Measurements from ENCODE around the gene LACTBL1.
"Not testable (repeated sequence)": the region's sequence is repeated elsewhere in the genome, so short reads cannot be mapped to it uniquely, and the experiment has no call there.

The LACTBL1 gene

DNA sequence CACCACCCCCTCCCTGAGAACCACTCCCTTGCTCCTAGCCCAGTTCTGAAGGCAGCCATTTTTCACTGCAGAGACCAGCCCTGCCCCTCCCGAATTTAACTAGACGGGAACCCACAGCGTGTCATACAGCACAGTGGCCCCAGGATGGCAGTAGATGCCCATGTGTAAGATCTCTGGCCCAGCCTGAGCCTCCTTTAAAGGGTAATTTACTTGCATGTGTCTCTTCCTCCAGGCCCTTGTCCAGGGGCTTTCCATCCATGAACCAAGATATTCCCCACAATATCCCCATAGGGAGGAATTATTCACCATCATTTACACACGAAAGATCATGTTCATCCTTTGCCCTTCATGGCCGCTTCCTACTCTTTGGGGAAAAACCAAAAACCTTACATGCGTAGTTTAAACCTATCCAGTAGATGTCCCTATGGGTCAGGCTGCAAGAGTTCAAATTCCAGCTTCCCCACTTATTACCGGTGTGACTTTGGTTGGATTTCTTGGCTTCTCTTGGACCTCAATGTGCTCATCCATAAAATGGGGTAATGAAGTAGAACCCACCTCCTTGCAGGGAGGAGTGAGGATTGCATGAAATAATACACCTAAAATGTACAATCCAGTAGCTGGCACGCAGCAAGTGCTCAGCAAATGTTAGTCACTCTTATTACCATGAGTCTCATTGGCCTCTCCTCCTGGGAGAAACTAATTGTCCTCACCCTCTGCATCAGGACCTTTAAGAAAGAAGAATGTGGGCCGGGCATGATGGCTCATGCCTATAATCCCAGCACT, 4.0 kb upstream of the LACTBL1 start:
- peak; percentile 93 for DNase-seq (ENCODE audit: low read depth, low spot score)

DNA sequence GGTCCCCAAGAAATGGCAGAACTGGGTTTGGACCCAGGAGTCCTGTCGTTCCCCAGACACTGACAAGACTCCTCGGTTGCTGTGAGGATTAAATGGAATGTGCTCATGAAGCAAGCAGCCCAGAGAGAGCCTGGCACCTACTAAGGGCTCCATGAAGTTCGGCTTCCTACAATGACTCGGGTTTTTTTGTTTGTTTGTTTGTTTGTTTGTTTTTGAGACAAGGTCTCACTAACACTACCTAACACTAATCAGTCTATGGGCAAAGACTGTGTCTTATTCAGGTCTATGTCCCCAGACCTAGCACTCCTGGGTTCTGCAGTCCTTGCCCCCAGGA, 3.4 kb upstream of the LACTBL1 start:
- no peak for DNase-seq (ENCODE audit: low read depth, low spot score)

DNA sequence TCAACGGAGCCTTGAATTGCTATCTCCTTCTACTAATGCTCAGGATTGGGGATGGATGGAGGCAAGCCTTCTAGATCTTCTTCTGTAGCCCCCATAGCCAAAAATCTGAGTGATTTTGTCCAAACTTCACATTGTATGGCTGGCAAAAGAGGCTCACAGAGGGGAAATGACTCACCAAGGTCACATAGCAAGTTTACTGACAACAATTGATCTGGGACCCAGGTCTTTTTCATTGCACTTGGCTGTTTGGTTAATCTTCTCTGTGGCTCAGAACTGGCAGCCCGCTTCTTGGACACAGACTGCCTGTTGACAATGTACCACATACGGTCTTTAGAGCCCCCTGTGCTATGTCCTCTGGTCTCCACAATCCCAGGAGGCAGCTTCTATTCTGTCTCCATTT, 3.0 kb upstream of the LACTBL1 start:
- DNase-seq (ENCODE audit: low read depth, low spot score), result no peak

DNA sequence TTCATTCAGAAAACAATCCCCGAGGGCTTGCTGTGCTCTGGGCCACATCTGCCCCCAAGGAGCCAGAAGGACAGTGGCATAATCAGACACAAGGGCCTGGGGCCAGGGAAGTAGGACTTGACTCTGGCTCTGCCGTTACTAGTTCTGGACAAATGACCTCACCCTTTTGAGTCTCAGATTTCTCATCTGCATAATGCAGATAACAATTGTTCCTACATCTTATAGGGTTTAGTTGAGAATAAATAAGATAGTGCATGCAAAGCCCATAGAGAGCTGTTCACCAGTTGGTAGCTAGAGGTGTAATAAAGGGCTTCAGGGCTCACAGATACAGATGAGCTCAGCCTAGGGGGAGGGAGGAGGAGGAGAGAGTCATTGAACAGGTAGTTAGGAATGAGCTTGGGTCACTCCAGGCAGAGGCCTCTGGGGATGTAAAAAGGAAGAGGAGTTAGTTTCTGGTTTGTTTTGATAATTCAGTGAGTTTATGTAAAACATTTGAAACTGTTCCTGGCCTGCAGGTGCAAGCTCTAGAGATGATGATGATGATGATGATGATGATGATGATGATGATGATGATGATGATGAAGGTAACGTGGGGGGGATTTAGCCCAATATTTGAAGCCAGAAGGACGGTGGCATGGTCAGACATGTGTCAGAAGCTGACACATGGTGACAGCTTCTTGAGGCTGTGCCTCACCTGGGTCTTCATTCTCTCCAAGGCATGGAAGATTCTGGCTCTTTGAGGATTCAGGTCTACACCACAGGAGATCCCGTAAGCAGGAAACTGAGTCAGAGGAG, 858 bp downstream of the LACTBL1 start:
- DNase-seq (ENCODE audit: low read depth, low spot score), result peak; percentile 26

DNA sequence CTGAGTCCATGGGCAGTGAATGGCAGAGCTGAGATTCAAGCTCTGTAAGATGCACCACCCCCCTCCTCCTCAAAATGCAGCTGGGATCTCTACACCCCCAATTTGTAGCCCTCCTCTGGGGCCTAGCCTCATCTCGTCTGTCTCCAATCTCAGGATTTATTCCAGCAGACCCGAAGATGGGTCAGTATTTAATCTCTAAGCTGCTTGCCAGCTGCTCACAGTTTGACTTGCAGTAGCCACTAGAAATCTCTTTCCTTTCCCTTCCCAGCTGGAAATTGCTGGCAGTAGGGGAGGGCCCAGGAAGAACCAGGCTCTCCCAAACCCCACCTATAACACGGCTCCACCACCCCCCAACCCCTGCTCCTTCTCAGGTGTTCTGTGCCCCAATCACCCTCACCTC, 1.5 kb downstream of the LACTBL1 start:
- DNase-seq (ENCODE audit: low read depth, low spot score), result no peak

DNA sequence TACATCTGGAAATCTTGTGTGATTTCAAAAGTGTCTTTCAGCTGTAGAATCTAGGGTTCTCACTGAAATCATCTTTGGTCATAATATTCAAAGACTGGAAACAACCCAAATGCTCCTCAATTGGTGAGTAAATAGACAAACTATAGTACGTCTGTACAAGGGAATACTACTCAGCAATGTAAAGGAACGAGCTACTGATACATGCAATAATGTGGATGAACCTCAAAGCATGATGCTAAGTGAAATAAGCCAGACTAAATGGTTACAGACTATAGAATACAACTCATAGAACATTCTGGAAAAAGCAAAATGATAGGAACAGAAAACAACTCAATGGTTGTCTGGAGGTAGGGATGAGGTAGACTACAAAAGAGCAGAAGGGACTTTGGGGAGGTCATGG, 2.6 kb downstream of the LACTBL1 start:
- DNase-seq (ENCODE audit: low read depth, low spot score), result no peak

DNA sequence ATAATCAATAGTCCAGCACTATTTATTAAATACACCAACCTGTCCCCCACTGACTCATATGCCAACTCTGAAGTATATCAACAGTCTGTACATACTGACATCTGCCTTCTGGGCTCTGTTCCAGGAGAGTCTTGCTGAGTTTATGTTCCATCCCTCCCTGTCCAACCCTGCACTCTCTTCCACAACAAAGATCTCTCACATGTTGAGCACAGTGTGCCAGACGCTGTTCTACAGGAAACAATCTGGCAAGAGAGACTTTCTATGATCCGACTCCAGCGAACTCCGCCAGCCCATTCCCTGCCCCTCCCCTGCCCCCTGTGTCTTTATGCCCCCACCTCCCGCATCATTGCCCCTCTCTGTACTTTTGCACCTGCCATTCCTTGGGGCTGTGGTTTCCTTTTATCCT, 3.4 kb downstream of the LACTBL1 start:
- DNase-seq (ENCODE audit: low read depth, low spot score), result peak; percentile 53

DNA sequence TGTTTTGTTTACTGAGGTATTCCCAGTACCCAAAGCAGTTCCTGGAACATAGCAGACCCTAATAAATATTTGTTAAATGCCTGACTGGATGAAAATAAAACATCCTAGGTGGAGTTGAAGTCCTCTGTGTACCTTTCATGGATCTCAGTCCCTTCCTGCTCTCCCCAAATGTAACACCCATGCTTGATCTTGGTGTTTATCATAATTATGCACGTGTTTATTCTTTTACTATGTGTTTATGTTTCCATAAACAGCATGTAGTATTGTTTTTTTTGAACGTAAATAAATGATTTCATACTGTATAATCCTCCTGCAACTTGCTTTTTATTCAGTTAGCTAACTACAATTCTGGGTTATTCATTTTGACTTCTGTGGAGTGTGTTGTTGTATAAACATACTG, 4.8 kb downstream of the LACTBL1 start:
- no peak for DNase-seq (ENCODE audit: low read depth, low spot score)

DNA sequence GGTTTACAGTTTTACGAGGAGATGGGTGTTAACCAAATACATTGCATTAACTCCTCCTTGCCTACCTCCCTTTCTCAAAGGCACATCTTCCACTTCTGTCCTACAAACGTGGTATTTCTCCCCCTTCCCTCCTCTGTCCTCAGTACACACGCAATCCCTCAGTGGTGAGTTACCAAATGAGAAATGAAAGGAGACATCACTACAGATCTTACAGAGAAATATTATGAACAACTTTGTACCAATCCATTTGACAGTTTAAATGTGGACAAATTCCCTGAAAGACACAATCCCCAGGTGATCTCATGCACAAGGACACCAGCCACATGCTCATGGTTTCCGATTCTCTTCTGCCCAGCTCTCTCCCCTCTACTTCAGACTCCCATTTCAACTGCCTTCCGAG, 6.4 kb downstream of the LACTBL1 start:
- DNase-seq (ENCODE audit: low read depth, low spot score), result no peak

DNA sequence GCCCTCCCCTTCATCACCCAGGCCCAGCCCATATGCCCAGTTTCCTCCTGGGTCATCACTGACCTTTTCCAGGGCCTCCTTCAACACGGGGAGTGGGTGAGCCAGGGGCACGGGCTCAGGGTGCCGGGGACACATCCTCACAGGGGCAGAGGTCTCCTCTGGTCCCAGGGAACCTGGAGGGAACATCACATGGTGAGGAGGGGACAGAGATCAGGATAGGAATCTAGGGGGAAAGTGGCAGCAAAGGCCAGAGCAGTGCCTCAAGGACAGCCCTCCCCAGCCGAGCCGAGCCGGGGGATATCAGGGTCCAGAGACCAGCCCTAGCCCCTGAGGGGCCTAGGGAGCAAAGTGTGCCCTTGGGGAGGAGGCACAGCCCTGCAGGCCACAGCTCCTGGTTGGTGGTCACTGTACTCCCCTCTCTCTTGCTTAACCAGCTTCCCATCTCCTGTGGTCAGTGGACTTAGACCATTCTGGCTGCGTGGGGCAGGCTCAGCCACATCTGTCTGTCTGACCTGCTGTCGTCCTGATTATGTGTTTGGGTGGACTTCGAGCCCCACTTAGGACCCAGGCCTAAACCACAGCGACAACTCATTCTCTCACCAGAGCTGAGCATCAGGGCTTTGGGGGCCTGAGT, 9.5 kb downstream of the LACTBL1 start:
- DNase-seq (ENCODE audit: low read depth, low spot score), result no peak

DNA sequence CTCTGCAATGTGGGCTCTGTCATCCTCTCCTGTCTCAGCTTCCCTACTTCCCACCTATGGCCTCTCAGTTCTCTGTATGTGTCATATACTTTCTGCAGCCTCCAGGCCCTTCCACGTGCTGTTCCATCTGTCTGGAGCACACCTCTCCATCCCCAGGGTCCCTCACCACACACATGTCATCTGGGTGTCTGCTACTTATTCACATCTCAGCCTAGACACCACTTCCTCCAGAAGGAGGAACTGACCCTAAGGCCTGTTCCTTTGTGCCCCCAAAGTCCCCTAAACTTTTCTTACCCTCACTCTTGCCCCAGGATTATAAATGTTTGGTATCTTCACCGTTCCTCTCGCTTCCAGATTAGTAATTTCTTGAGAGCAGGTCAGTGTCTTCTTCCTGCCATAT, 10.1 kb downstream of the LACTBL1 start:
- DNase-seq (ENCODE audit: low read depth, low spot score), result no peak

DNA sequence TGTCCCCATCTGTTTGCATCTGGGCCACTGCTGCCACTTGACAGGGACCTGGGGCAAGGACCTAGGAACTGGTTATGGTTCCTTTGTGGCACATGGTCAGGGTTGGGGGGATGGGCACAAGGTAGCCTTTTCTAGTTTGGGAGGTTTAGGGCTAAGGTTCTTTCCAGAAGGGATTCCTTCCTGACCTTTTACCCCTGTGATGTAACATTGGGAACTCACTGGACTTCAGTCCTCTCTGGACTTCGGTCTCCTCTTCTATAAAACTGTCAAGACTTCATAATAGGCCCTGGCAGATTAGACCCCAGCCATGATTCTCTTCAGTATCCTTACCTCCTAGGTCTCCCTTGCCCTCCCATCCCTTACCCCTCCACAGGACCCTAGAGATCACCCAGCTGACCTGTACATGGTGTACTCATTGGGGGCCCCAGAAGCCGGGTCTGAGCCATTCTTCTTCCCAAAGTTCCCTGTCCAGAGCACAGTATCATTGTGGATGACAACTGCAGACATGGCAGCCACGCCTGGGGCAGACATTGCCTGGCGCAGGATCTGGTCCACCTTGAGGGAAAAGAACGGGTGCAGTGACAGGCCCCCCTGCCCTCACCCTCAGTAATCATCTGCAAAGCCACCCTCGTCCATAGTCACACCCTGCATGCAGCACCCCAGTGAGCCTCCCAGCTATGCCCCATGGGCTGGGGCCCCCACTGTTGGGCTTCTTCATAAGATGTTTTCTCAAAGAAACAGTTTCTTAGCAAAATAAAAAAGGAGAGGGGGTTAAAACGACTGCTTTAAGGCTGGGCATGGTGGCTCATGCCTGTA, 12.9 kb downstream of the LACTBL1 start:
- DNase-seq (ENCODE audit: low read depth, low spot score), result no peak

DNA sequence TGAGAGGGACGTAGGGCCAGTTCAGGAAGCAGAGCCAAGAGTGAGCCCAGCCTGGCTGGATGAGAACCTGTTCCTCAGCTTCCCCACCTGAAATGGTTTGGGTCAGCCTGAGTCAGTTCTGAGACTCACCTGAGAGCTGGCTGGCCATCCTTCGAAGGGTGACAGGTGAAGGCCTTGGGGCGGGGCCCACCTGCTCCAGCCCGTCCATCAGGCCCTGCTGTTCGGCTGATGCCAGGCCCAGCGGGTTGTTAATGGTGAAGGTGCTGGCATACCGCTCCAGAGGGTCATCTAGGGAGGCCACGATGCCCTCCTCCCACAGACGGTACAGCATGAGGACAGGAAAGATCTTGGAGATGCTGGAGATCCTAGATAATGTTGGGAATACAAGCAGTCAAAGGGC, 14.1 kb downstream of the LACTBL1 start:
- no peak for DNase-seq (ENCODE audit: low read depth, low spot score)

DNA sequence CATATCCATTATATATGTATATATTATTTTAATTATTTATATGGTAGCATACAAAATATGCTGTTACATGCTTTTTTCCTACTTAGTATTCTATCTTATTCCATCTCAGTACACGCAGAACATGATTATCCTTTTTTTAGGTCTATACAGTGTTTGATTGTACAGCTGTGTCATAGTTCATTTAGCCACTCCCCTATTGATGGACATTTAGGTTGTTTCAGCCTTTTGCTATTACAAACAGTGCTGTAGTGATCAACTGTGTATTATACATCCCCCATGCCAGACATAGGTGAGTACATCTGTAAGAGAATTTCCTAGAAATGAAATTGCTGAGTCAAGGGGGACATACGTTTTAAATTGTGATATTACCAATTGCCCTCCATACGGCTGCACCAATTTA, 15.6 kb downstream of the LACTBL1 start:
- no peak for DNase-seq (ENCODE audit: low read depth, low spot score)

DNA sequence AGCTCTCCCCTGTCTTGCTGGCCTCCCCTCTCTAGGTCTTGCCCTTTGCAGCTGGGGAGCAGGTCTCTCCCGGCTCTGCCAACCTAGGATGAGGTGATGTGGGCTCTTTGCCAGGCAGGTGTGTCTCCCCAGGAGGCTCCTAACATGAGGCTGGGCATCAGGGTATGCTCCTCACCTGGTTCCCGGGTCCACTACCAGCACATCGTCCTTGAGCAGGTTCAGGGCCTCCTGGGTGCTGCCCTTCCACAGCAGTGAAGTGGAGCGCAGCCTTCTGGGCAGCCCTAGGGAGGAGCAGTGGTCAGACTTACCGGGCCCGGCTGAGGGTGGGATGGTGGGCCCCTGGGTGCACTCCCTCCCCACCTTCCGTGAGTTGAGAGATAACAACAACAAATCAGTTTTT, 17.5 kb downstream of the LACTBL1 start:
- DNase-seq (ENCODE audit: low read depth, low spot score), result no peak

DNA sequence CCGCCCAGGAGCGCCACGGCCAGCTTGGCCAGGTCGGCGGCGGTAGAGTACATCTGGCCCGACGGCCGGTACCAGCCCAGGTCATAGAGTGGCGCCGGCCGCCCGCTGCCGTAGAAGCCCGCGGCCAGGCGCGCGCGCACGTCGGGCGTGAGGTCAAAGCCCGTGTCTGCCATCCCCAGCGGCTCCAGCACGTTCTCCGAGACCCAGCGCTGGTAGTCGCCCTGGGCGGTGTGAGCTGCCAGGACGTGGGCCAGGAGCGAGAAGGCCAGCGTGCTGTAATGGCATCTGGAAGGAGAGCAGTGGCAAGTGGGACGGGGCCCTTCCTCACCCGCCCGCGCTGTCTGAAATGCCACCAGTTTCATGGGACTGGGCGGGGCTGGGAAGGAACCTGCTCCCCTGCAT, 18.9 kb downstream of the LACTBL1 start:
- no peak for DNase-seq (ENCODE audit: low read depth, low spot score)

DNA sequence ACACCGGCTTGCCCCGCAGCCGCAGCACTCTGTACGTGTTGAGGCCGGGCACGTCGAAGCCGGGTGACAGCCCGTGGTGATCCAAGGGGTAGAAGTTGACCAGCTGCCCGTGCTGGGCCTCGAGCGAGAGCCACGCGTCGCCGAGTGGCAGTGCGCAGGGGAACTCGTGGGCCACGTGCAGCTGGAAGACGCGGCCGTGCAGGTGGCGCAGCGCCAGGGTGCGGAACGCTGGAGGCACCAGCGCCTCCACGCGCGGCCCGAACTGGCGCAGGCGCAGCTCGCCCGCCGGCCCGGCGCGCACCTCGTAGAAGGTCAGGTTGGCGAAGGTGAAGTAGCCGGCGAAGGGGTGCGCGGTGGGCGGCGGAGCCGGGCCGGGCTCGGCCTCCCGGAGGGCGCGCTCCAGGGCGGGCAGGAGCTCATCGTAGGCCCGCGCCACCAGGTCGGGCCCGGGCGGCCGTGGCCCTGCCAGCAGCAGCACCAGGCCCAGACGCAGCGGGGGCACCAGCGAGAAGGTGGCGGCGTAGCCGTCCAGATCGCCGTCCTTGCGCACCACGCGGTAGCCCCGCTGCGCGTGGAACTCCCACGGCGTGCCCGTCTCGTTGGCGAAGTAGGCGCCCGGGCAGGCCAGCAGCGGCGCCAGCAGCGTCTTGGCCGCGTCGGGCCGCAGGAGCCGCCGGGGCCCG, 19.5 kb downstream of the LACTBL1 start:
- DNase-seq (ENCODE audit: low read depth, low spot score), result peak; percentile 26

DNA sequence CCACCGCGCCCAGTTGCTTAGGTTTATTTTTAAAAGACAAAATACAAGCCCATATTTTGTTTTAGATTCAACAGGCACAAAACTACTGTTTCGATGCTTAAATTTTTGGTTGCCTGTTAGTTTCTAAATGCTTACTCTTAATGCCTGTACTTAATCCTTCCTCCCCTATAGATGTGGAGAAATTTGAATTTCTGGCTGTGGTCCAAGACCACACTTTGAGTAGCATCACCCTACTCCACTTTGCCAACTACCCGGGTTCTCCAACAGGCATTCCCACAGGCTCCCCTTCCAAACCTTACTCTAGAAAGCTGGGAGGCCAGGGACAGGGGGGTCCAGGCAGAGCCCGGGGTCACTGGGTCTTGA, 20.0 kb downstream of the LACTBL1 start:
- DNase-seq (ENCODE audit: low read depth, low spot score), result no peak

DNA sequence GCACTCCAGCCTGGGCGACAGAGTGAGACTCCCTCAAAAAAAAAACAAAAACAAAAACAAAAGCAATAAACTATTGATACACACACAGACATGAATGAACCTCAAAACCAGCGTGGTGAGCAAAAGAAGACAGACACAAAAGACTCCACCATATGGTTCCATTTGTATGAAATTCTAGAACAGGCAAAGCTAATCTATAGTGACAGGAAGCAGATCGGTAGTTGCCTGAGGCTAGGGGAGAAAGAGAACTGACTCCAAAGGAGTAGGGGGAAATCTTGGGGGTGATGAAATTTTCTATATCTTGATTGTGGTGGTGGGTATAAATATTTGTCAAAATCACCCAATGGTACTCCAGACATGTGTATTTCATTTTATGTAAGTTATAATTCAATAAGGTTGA, 20.9 kb downstream of the LACTBL1 start:
- no peak for DNase-seq (ENCODE audit: low read depth, low spot score)

DNA sequence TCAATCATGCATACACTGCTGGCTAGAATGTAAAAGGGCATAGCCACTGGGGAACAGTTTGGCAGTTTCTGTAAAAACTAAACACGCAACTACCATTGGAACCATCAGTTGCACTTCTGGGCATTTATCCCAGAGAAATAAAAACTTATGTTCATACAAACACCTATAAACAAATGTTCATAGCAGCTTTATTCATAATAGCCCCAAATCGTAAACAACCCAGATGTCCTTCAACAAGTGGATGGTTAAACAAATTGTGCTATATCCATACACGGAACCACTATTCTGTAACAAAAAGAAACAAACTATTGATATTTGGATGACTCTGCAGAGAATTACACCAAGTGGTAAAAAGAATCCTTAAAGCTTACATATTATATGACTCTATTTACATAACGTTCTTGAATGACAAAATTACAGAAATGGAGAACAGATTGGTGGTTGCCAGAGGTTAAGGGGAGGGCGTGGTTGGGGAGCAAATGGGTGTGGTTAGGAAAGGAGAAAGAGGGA, 22.8 kb downstream of the LACTBL1 start:
- no peak for DNase-seq (ENCODE audit: low read depth, low spot score)

DNA sequence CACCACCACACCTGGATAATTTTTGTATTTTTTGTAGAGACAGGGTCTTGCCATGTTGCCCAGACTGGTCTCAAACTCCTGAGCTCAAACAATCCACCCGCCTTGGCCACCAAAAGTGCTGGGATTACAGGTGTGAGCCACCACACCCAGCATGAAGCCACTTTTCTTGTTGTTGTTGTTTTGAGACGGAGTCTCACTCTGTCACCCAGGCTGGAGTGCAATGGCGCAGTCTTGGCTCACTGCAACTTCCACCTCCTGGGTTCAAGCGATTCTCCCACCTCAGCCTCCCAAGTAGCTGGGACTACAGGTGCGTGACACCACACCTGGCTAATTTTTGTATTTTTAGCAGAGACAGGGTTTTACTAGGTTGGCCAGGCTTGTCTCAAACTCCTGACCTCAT, 27.5 kb downstream of the LACTBL1 start:
- DNase-seq (ENCODE audit: low read depth, low spot score), result not testable (repeated sequence)

All from astrocyte of the hippocampus (primary cell).